ENCODE data around the gene TBCCD1.
A peak's percentile ranks its signal among the peaks of the same experiment; 100 is the strongest.

TBCCD1 gene

GRCh38 chr3:186514296-186515002, 52.7 kb downstream of the TBCCD1 start:
- H3K27ac ChIP-seq: no peak overlapping the region
- TF ChIP-seq CTCF (conservative IDR thresholded peaks at IDR 0.05) (peak; percentile 59), ZFX (IDR thresholded peaks at IDR 0.05) (no peak)

- no peak overlapping the region for H3K27ac ChIP-seq
- TF ChIP-seq ZFX (IDR thresholded peaks at IDR 0.05): no peak
- TF ChIP-seq CTCF (conservative IDR thresholded peaks at IDR 0.05): no peak
Measured at GRCh38 chr3:186513386-186513785, 53.8 kb downstream of the TBCCD1 start.

- no peak for TF ChIP-seq ZFX (IDR thresholded peaks at IDR 0.05)
- no peak for TF ChIP-seq CTCF (conservative IDR thresholded peaks at IDR 0.05)
- no peak overlapping the region for H3K27ac ChIP-seq
Measured at GRCh38 chr3:186512570-186513302, 54.4 kb downstream of the TBCCD1 start.

- TF ChIP-seq ZFX (IDR thresholded peaks at IDR 0.05): no peak
- no peak for TF ChIP-seq CTCF (conservative IDR thresholded peaks at IDR 0.05)
- H3K27ac ChIP-seq: no peak overlapping the region
Measured at GRCh38 chr3:186511702-186512101, 55.4 kb downstream of the TBCCD1 start.

GRCh38 chr3:186511245-186511644, 55.9 kb downstream of the TBCCD1 start:
- TF ChIP-seq ZFX (IDR thresholded peaks at IDR 0.05): no peak
- TF ChIP-seq CTCF (conservative IDR thresholded peaks at IDR 0.05): no peak
- H3K27ac ChIP-seq: no peak overlapping the region

GRCh38 chr3:186510374-186511079, 56.6 kb downstream of the TBCCD1 start:
- H3K27ac ChIP-seq: no peak overlapping the region

More at GRCh38 chr3:186510374-186511079, 56.6 kb downstream of the TBCCD1 start:
- TF ChIP-seq ZFX (IDR thresholded peaks at IDR 0.05) (no peak), CTCF (conservative IDR thresholded peaks at IDR 0.05) (no peak)

All from C4-2B (cell line).